Measurements from ENCODE around the gene FIGNL1.

- TF ChIP-seq POLR2AphosphoS5 (IDR thresholded peaks at IDR 0.05) (no peak), CTCF (IDR thresholded peaks at IDR 0.05) (no peak), POLR2A (IDR thresholded peaks at IDR 0.05) (no peak), EP300 (IDR thresholded peaks at IDR 0.05) (no peak)
These were observed 31.4 kb downstream of the FIGNL1 start for GRCh38 chr7:50418526-50419290.

Measured in upper lobe of left lung (tissue), 4 donors.